ENCODE data around the gene PPM1M.
"Not testable (repeated sequence)": the region's sequence is repeated elsewhere in the genome, so short reads cannot be mapped to it uniquely, and the experiment has no call there.

The PPM1M gene

DNA sequence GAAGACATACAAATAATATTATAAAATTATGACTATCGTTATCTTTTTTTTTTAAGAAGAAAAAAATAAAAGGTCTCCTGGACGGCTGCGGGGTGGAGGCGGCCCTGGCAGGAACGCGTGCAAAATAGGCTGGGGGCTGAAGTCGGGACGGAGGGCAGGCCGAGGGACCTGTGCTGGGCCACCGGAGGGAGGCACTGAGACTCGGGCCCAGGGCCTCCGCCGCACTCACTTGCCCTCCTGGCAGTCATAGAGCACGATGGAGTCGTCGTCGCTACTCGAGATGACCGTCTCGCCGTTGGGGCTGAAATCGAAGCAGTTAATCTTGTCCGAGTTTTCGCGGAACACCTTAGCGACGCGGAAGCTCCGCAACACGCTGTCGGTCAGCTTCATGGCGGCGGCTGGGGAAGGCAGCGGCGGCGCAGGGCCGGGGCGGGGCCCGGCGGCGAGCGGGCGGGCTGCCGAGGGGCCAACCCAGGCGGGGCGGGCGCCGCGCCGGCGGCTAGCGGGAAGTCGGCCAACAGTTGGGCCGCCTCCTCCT, 32.5 kb downstream of the PPM1M start:
- H3K4me3 ChIP-seq (ENCODE audit: low read depth, low read length) = peak overlapping the region; percentile 96
- DNase-seq (ENCODE audit: low read depth) = peak; percentile 68
- TF ChIP-seq MAX (IDR thresholded peaks at IDR 0.05; ENCODE audit: low read depth, low read length) (no peak), MYC (IDR thresholded peaks at IDR 0.05; ENCODE audit: low read depth, low read length) (no peak), POLR2A (IDR thresholded peaks at IDR 0.05; ENCODE audit: extremely low read depth, insufficient read length) (no peak)

GRCh38 chr3:52278510-52279069, 33.0 kb downstream of the PPM1M start, which contains the start of gene WDR82:
WDR82 (minus strand) TSS chr3:52278649; CDS start chr3:52278361, 288 bp downstream.
- peak within 1 kb of the TSS; percentile 96 for H3K4me3 ChIP-seq (ENCODE audit: low read depth, low read length)
- peak; percentile 65 for TF ChIP-seq CTCF (IDR thresholded peaks at IDR 0.05; ENCODE audit: low read depth, low read length)
- no peak for TF ChIP-seq MAX (IDR thresholded peaks at IDR 0.05; ENCODE audit: low read depth, low read length)
- TF ChIP-seq POLR2A (IDR thresholded peaks at IDR 0.05; ENCODE audit: extremely low read depth, insufficient read length) = peak; percentile 88
- TF ChIP-seq MYC (IDR thresholded peaks at IDR 0.05; ENCODE audit: low read depth, low read length) = peak; percentile 75
- DNase-seq (ENCODE audit: low read depth) = peak; percentile 95

- no peak for DNase-seq (ENCODE audit: low read depth)
- TF ChIP-seq MYC (IDR thresholded peaks at IDR 0.05; ENCODE audit: low read depth, low read length) (no peak), CTCF (IDR thresholded peaks at IDR 0.05; ENCODE audit: low read depth, low read length) (no peak), MAX (IDR thresholded peaks at IDR 0.05; ENCODE audit: low read depth, low read length) (no peak), POLR2A (IDR thresholded peaks at IDR 0.05; ENCODE audit: extremely low read depth, insufficient read length) (no peak)
- H3K4me3 ChIP-seq (ENCODE audit: low read depth, low read length) = no peak overlapping the region
Measured at GRCh38 chr3:52279596-52279995, 34.0 kb downstream of the PPM1M start.

DNA sequence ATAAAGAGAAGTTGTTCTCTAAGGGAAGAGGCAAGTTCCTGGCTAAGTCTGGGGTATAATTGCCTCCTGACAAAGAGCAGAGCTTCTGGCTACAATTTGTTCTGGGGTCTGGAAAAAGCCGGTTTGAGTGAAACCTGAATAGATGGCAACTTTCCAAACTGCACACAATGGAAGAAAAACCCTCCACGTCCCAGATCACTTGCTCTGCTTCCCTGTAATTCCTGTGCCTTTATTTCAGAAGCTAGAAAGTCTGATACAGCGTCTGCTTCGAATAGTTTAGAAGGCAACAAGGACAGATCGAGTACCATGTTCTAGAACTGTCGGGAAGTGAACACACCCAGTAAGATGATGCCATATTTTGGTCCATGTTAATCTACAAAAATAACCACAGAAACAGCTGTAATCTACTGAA, 34.5 kb downstream of the PPM1M start:
- TF ChIP-seq CTCF (IDR thresholded peaks at IDR 0.05; ENCODE audit: low read depth, low read length) (no peak), MAX (IDR thresholded peaks at IDR 0.05; ENCODE audit: low read depth, low read length) (no peak), POLR2A (IDR thresholded peaks at IDR 0.05; ENCODE audit: extremely low read depth, insufficient read length) (no peak), MYC (IDR thresholded peaks at IDR 0.05; ENCODE audit: low read depth, low read length) (no peak)
- no peak overlapping the region for H3K4me3 ChIP-seq (ENCODE audit: low read depth, low read length)
- DNase-seq (ENCODE audit: low read depth) = no peak

DNA sequence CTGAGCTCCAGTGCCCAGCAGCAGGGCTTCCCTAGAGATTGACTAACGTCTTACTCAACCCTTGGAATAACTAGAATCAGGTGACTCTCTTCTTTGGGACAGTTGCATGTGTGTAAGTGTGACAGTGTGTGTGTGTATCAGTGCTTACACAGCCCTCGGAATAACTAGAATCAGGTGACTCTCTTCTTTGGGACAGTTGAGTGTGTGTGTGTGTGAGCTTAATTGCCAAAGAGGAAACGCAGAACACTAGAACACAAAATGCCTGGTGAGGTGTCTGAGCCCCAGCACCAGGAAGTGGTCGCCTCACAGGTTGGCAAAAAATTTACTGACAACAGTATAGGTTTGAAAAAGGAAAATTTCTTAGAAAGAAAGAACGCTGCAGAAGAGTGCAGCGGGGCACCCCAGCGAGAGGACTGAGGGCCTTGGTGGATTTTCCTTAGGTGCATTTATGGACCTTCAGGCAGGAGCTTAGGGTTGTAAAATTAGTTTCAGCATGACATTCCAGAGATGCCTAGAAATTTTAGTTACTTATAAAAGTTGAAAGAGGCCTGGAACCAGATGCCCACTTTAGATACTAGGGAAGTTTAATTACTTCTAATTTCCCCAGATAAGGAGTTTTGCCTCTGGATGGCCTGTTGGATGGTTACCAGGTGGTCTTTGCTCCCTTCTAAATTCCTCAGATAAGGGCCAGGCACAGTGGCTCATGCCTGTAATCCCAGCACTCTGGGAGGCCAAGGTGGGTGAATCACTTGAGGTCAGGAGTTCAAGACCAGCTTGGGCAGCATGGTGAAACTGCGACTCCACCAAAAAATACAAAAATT, 36.6 kb downstream of the PPM1M start:
- no peak overlapping the region for H3K4me3 ChIP-seq (ENCODE audit: low read depth, low read length)
- TF ChIP-seq MYC (IDR thresholded peaks at IDR 0.05; ENCODE audit: low read depth, low read length) (no peak), CTCF (IDR thresholded peaks at IDR 0.05; ENCODE audit: low read depth, low read length) (no peak), MAX (IDR thresholded peaks at IDR 0.05; ENCODE audit: low read depth, low read length) (no peak), POLR2A (IDR thresholded peaks at IDR 0.05; ENCODE audit: extremely low read depth, insufficient read length) (no peak)
- no peak for DNase-seq (ENCODE audit: low read depth)

DNA sequence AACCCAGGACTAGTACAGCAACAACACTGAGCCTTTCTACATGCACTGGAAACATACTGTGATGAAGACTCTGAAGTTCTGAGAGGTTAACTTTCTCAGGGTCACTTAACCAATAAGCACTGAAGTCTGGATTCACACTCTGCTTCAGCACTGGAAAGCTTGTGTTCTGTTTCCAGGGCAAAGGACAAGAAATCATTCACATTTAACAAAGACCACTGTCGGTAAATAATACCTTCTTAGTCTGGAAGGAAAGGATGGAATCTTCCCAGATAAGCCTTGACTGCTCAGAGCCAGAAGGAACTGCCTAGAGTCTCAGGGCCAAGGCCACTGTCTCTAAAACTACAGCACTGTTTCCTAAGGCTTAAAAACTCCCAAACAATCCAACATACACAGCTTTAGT, 37.7 kb downstream of the PPM1M start:
- no peak for TF ChIP-seq MYC (IDR thresholded peaks at IDR 0.05; ENCODE audit: low read depth, low read length)
- no peak for TF ChIP-seq MAX (IDR thresholded peaks at IDR 0.05; ENCODE audit: low read depth, low read length)
- no peak for TF ChIP-seq POLR2A (IDR thresholded peaks at IDR 0.05; ENCODE audit: extremely low read depth, insufficient read length)
- TF ChIP-seq CTCF (IDR thresholded peaks at IDR 0.05; ENCODE audit: low read depth, low read length) = no peak
- DNase-seq (ENCODE audit: low read depth) = no peak
- no peak overlapping the region for H3K4me3 ChIP-seq (ENCODE audit: low read depth, low read length)

DNA sequence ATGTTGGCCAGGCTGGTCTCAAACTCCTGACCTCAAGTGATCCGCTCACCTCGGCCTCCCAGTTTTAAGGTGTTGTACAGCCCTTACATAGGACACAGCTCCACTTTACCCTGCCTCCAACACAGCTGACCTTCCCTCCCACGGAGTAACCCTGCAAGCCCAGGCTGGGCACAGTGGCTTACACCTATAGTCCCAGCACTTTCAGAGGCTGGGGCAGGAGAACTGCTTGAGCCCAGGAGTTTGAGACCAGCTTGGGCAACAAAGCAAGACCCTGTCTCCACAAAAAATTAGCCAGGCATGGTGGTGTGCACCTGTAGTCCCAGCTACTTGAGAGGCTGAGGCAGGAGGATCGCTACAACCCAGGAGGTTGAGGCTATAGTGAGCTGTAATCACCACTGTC, 38.5 kb downstream of the PPM1M start:
- DNase-seq (ENCODE audit: low read depth); H3K4me3 ChIP-seq (ENCODE audit: low read depth, low read length): not testable (repeated sequence)

All from NB4 (cell line).